ENCODE data around the gene PANK1.

PANK1 gene

GRCh38 chr10:89646889-89647657 is 2.0 kb upstream of the PANK1 start (continued):
- TF ChIP-seq ZNF565 (CRISPR knock-in tag; conservative IDR thresholded peaks at IDR 0.05; ENCODE audit: low read depth) (no peak), ESRRG (CRISPR knock-in tag; IDR thresholded peaks at IDR 0.05) (no peak), RARB (CRISPR knock-in tag; IDR thresholded peaks at IDR 0.05) (no peak), ARNTL (CRISPR knock-in tag; IDR thresholded peaks at IDR 0.05; ENCODE audit: borderline replicate concordance, low read depth) (no peak), TOX (CRISPR knock-in tag; IDR thresholded peaks at IDR 0.05; ENCODE audit: borderline replicate concordance) (no peak), PATZ1 (CRISPR knock-in tag; IDR thresholded peaks at IDR 0.05; ENCODE audit: borderline replicate concordance) (no peak)

- no peak for ATAC-seq
These were observed 715 bp upstream of the PANK1 start for GRCh38 chr10:89645742-89646172.

GRCh38 chr10:89644691-89644966 is 413 bp downstream of the PANK1 start:
- TF ChIP-seq GLIS3 (CRISPR knock-in tag; IDR thresholded peaks at IDR 0.05) (no peak), ESRRG (CRISPR knock-in tag; IDR thresholded peaks at IDR 0.05) (no peak), OSR1 (CRISPR knock-in tag; IDR thresholded peaks at IDR 0.05) (no peak), PATZ1 (CRISPR knock-in tag; IDR thresholded peaks at IDR 0.05; ENCODE audit: borderline replicate concordance) (no peak), ZNF565 (CRISPR knock-in tag; conservative IDR thresholded peaks at IDR 0.05; ENCODE audit: low read depth) (no peak)
- peak; percentile 57 for ATAC-seq

More at GRCh38 chr10:89645742-89646172, 715 bp upstream of the PANK1 start:
- TF ChIP-seq TCF4 (CRISPR knock-in tag; IDR thresholded peaks at IDR 0.05; ENCODE audit: borderline replicate concordance) (no peak), RARB (CRISPR knock-in tag; IDR thresholded peaks at IDR 0.05) (no peak), TSHZ2 (CRISPR knock-in tag; IDR thresholded peaks at IDR 0.05) (no peak), BACH2 (CRISPR knock-in tag; IDR thresholded peaks at IDR 0.05; ENCODE audit: borderline replicate concordance) (no peak), ZFP3 (CRISPR knock-in tag; IDR thresholded peaks at IDR 0.05) (no peak)

- no peak for TF ChIP-seq TOX (CRISPR knock-in tag; IDR thresholded peaks at IDR 0.05; ENCODE audit: borderline replicate concordance)
- ATAC-seq, result peak; percentile 92
These were observed 991 bp downstream of the PANK1 start for GRCh38 chr10:89643812-89644690.

- no peak for ATAC-seq
- TF ChIP-seq SNAI2 (CRISPR knock-in tag; IDR thresholded peaks at IDR 0.05), result no peak
- no peak for TF ChIP-seq PPARA (CRISPR knock-in tag; IDR thresholded peaks at IDR 0.05; ENCODE audit: borderline replicate concordance)
- TF ChIP-seq ZC3H10 (CRISPR knock-in tag; IDR thresholded peaks at IDR 0.05), result no peak
- no peak for TF ChIP-seq POU6F1 (CRISPR knock-in tag; IDR thresholded peaks at IDR 0.05; ENCODE audit: borderline replicate concordance, low read depth)
- TF ChIP-seq CSRNP3 (CRISPR knock-in tag; IDR thresholded peaks at IDR 0.05), result no peak
- no peak for TF ChIP-seq ZNF70 (CRISPR knock-in tag; IDR thresholded peaks at IDR 0.05)
- no peak for TF ChIP-seq ARNTL (CRISPR knock-in tag; IDR thresholded peaks at IDR 0.05; ENCODE audit: borderline replicate concordance, low read depth)
- no peak for TF ChIP-seq OSR1 (CRISPR knock-in tag; IDR thresholded peaks at IDR 0.05)
- TF ChIP-seq TCF4 (CRISPR knock-in tag; IDR thresholded peaks at IDR 0.05; ENCODE audit: borderline replicate concordance), result no peak
- no peak for TF ChIP-seq CSDC2 (CRISPR knock-in tag; IDR thresholded peaks at IDR 0.05)
- TF ChIP-seq BACH2 (CRISPR knock-in tag; IDR thresholded peaks at IDR 0.05; ENCODE audit: borderline replicate concordance), result no peak
- TF ChIP-seq ZFP30 (CRISPR knock-in tag; IDR thresholded peaks at IDR 0.05), result no peak
- TF ChIP-seq TOX (CRISPR knock-in tag; IDR thresholded peaks at IDR 0.05; ENCODE audit: borderline replicate concordance), result no peak
- TF ChIP-seq ESRRG (CRISPR knock-in tag; IDR thresholded peaks at IDR 0.05), result no peak
- no peak for TF ChIP-seq ZNF8 (CRISPR knock-in tag; IDR thresholded peaks at IDR 0.05)
These were observed 1.6 kb downstream of the PANK1 start for GRCh38 chr10:89643431-89643811.

Data from SK-N-SH treated with all-trans-retinoic acid at 6 μM for 48 hours (cell line).